ENCODE results near the gene TACSTD2.

DNA sequence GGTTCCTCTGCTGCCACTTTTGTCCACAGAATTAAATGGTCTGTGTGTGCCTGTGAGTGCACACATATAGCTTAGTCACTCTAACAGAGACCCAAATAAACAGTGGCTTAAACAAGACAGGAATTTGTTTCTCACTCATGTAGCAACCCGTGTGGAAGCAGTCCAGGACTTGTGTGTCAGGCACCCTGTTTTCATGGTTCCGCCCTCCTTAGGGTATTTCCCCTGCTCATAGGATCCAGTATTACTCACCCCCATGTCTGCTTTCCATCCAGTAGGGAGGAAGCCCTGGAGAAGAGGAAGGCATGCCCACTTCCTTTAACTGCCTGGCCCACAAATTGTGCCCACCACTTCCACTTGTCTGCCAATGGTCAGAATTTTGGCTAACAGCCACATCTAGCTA lies 41.3 kb upstream of the TACSTD2 start:
- TF ChIP-seq, protein P1, sequence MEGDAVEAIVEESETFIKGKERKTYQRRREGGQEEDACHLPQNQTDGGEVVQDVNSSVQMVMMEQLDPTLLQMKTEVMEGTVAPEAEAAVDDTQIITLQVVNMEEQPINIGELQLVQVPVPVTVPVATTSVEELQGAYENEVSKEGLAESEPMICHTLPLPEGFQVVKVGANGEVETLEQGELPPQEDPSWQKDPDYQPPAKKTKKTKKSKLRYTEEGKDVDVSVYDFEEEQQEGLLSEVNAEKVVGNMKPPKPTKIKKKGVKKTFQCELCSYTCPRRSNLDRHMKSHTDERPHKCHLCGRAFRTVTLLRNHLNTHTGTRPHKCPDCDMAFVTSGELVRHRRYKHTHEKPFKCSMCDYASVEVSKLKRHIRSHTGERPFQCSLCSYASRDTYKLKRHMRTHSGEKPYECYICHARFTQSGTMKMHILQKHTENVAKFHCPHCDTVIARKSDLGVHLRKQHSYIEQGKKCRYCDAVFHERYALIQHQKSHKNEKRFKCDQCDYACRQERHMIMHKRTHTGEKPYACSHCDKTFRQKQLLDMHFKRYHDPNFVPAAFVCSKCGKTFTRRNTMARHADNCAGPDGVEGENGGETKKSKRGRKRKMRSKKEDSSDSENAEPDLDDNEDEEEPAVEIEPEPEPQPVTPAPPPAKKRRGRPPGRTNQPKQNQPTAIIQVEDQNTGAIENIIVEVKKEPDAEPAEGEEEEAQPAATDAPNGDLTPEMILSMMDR (IDR thresholded peaks at IDR 0.05): no peak
- TF ChIP-seq EZH2 (IDR thresholded peaks at IDR 0.05): no peak

All from neural progenitor cell (in vitro differentiated cells).